Measurements from ENCODE around the gene C1orf159. TPM values are rescaled to one million over a fixed set of nuclear protein-coding genes. Genes with fewer than 3 reads are reported as not detected.

Gene C1orf159
- total RNA-seq, 2 donors from 2014 or later, result 18.9 to 36.0 TPM

- H3K9me3 ChIP-seq, result no peaks in the 10 kb centered on the region
- TF ChIP-seq CTCF (IDR thresholded peaks at IDR 0.05), result no peak
- peaks cover 4% of the 10 kb centered on the region for H3K27me3 ChIP-seq
- H3K4me1 ChIP-seq, result peaks cover 5% of the 10 kb centered on the region
- H3K4me3 ChIP-seq, result peak overlapping the region; percentile 28
- H3K9ac ChIP-seq (ENCODE audit: low read depth in 2 of 2, low read length in 2 of 2), result peak overlapping the region; percentile 46 to 55
- intact Hi-C loops (cut with DNase I), result no loop called here
- H3K27ac ChIP-seq, result peak overlapping the region; percentile 77
- DNase-seq, result no peak
- H3K36me3 ChIP-seq, result no peaks in the 10 kb centered on the region
Measured at GRCh38 chr1:1072849-1073742, 42.8 kb downstream of the C1orf159 start.

- peaks cover 4% of the 10 kb centered on the region for H3K27me3 ChIP-seq
- no peak for DNase-seq
- intact Hi-C loops (cut with DNase I), result no loop called here
- TF ChIP-seq CTCF (IDR thresholded peaks at IDR 0.05), result no peak
- H3K36me3 ChIP-seq, result no peaks in the 10 kb centered on the region
- peak overlapping the region in 1 of 2 donors; percentile 26 for H3K9ac ChIP-seq (ENCODE audit: low read depth in 2 of 2, low read length in 2 of 2)
- H3K9me3 ChIP-seq, result no peaks in the 10 kb centered on the region
- H3K27ac ChIP-seq, result no peak overlapping the region
- peaks cover 5% of the 10 kb centered on the region for H3K4me1 ChIP-seq
- H3K4me3 ChIP-seq, result no peak overlapping the region
Measured at GRCh38 chr1:1072299-1072848, 43.5 kb downstream of the C1orf159 start.

GRCh38 chr1:1071486-1072298 is 44.2 kb downstream of the C1orf159 start:
- TF ChIP-seq CTCF (IDR thresholded peaks at IDR 0.05), result no peak
- H3K27me3 ChIP-seq, result peaks cover 4% of the 10 kb centered on the region
- no peak overlapping the region for H3K9ac ChIP-seq (ENCODE audit: low read depth in 2 of 2, low read length in 2 of 2)
- H3K36me3 ChIP-seq, result no peaks in the 10 kb centered on the region
- no peak for DNase-seq
- no peak overlapping the region for H3K4me3 ChIP-seq
- peaks cover 5% of the 10 kb centered on the region for H3K4me1 ChIP-seq
- H3K27ac ChIP-seq, result no peak overlapping the region
- intact Hi-C loops (cut with DNase I), result no loop called here
- no peaks in the 10 kb centered on the region for H3K9me3 ChIP-seq

- Histone ChIP-seq H3K27me3 (peaks cover 4% of the 10 kb centered on the region), H3K9me3 (no peaks in the 10 kb centered on the region), H3K4me3 (peak overlapping the region; percentile 38), H3K9ac (ENCODE audit: low read depth in 2 of 2, low read length in 2 of 2) (peak overlapping the region in 1 of 2 donors; percentile 24), H3K27ac (no peak overlapping the region), H3K36me3 (no peaks in the 10 kb centered on the region), H3K4me1 (peaks cover 5% of the 10 kb centered on the region)
- intact Hi-C loops (cut with DNase I), result no loop called here
- TF ChIP-seq CTCF (IDR thresholded peaks at IDR 0.05), result no peak
- no peak for DNase-seq
Measured at GRCh38 chr1:1069711-1070676, 45.9 kb downstream of the C1orf159 start.

Data from colonic mucosa (tissue), 4 donors.